ENCODE data around the gene GAL3ST2.
"Not testable (repeated sequence)": the region's sequence is repeated elsewhere in the genome, so short reads cannot be mapped to it uniquely, and the experiment has no call there.

GAL3ST2 gene

DNA sequence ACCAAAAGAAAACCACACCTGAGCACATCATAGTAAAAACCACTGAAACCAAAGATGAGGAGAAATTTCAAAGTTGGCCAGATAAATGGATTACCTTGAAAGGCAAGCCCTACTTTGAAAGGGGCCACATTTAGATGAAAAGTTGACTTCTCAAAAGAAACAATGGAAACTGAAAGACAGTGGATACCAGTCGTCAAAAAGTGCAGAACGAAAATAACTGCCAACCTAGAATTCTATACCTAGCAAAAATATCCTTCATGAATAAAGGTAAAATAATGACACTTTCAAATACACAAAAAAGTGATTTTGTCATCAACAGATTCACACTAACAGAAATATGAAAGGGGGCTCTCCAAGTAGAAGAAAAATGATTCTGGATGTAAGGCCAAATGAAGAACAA, 50.8 kb downstream of the GAL3ST2 start:
- Histone ChIP-seq H3K27me3 (no peaks in the 10 kb centered on the region), H3K4me3 (ENCODE audit: low read depth in 1 of 2, low read length in 1 of 2) (no peak overlapping the region), H3K9me3 (no peaks in the 10 kb centered on the region), H3K36me3 (no peaks in the 10 kb centered on the region), H3K4me1 (ENCODE audit: control insufficient read depth in 1 of 2, insufficient read depth in 1 of 2, low read depth in 1 of 2, low read length in 1 of 2) (no peaks in the 10 kb centered on the region), H3K27ac (no peak overlapping the region)
- TF ChIP-seq CTCF (IDR thresholded peaks at IDR 0.05): no peak

- H3K36me3 ChIP-seq: no peaks in the 10 kb centered on the region
- H3K27ac ChIP-seq: no peak overlapping the region
- no peaks in the 10 kb centered on the region for H3K4me1 ChIP-seq (ENCODE audit: control insufficient read depth in 1 of 2, insufficient read depth in 1 of 2, low read depth in 1 of 2, low read length in 1 of 2)
- peaks cover 18% of the 10 kb centered on the region for H3K27me3 ChIP-seq
- H3K4me3 ChIP-seq (ENCODE audit: low read depth in 1 of 2, low read length in 1 of 2): no peak overlapping the region
- no peak for TF ChIP-seq CTCF (IDR thresholded peaks at IDR 0.05)
- no peaks in the 10 kb centered on the region for H3K9me3 ChIP-seq
These were observed 56.6 kb downstream of the GAL3ST2 start for GRCh38 chr2:241833101-241833663.

- not testable (repeated sequence) for H3K9me3 ChIP-seq; H3K4me1 ChIP-seq (ENCODE audit: control insufficient read depth in 1 of 2, insufficient read depth in 1 of 2, low read depth in 1 of 2, low read length in 1 of 2); H3K27ac ChIP-seq; H3K4me3 ChIP-seq (ENCODE audit: low read depth in 1 of 2, low read length in 1 of 2); H3K36me3 ChIP-seq
- peaks cover 22% of the 10 kb centered on the region for H3K27me3 ChIP-seq
These were observed 57.3 kb downstream of the GAL3ST2 start for GRCh38 chr2:241833756-241834526.

- TF ChIP-seq CTCF (IDR thresholded peaks at IDR 0.05): no peak
- no peak overlapping the region for H3K4me3 ChIP-seq (ENCODE audit: low read depth in 1 of 2, low read length in 1 of 2)
These were observed 58.0 kb downstream of the GAL3ST2 start for GRCh38 chr2:241834527-241835210.

DNA sequence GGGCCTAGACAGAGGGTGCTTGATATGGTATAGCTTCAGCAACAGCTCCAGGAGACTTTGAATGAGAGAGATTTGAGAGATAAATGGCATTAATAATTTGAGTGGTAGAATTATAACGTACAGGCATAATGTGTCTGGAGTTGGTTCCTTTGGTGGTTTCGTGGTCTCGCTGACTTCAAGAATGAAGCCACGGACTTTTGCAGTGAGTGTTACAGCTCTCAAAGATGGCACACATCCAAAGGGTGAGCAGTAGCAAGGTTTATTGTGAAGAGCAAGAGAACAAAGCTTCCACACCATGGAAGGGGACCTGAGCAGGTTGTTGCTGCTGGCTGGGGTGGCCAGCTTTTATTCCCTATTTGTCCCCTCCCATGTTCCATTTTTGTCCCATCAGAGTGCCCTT, 59.0 kb downstream of the GAL3ST2 start:
- no peak overlapping the region for H3K4me3 ChIP-seq (ENCODE audit: low read depth in 1 of 2, low read length in 1 of 2)
- H3K27me3 ChIP-seq: peaks cover 22% of the 10 kb centered on the region
- no peaks in the 10 kb centered on the region for H3K9me3 ChIP-seq
- no peaks in the 10 kb centered on the region for H3K36me3 ChIP-seq
- no peaks in the 10 kb centered on the region for H3K4me1 ChIP-seq (ENCODE audit: control insufficient read depth in 1 of 2, insufficient read depth in 1 of 2, low read depth in 1 of 2, low read length in 1 of 2)
- TF ChIP-seq CTCF (IDR thresholded peaks at IDR 0.05): no peak
- no peak overlapping the region for H3K27ac ChIP-seq

More at GRCh38 chr2:241834527-241835210, 58.0 kb downstream of the GAL3ST2 start:
- H3K27me3 ChIP-seq: peaks cover 22% of the 10 kb centered on the region
- H3K27ac ChIP-seq: no peak overlapping the region
- H3K36me3 ChIP-seq: no peaks in the 10 kb centered on the region
- no peaks in the 10 kb centered on the region for H3K9me3 ChIP-seq
- H3K4me1 ChIP-seq (ENCODE audit: control insufficient read depth in 1 of 2, insufficient read depth in 1 of 2, low read depth in 1 of 2, low read length in 1 of 2): no peaks in the 10 kb centered on the region

- Histone ChIP-seq H3K9me3 (no peaks in the 10 kb centered on the region), H3K4me1 (ENCODE audit: control insufficient read depth in 1 of 2, insufficient read depth in 1 of 2, low read depth in 1 of 2, low read length in 1 of 2) (no peaks in the 10 kb centered on the region), H3K36me3 (no peaks in the 10 kb centered on the region), H3K27ac (no peak overlapping the region), H3K4me3 (ENCODE audit: low read depth in 1 of 2, low read length in 1 of 2) (no peak overlapping the region), H3K27me3 (peaks cover 28% of the 10 kb centered on the region)
- no peak for TF ChIP-seq CTCF (IDR thresholded peaks at IDR 0.05)
These were observed 59.7 kb downstream of the GAL3ST2 start for GRCh38 chr2:241836292-241836691.

All from neutrophil (primary cell).